CD8-positive, alpha-beta memory T cell (primary cell): ENCODE data around the gene PPIG. TPM values are rescaled to one million over a fixed set of nuclear protein-coding genes. Genes with fewer than 3 reads are reported as not detected.

Source experiments
- CTCF ChIA-PET: fragments of 350-600 bp; sonication (Branson Sonifier 250); formaldehyde crosslinking; loops from one replicate; lab custom pipeline; 2021; ENCODE audit warnings: antibody characterized with exemption; lab: Charles Lee
- POLR2A ChIA-PET: fragments of 350-600 bp; sonication (Branson Sonifier 250); formaldehyde crosslinking; loops from one replicate; lab custom pipeline; 2021; ENCODE audit warnings: antibody characterized with exemption; lab: Charles Lee
- DNase-seq, 5 donors: peaks; one replicate each; pipeline versions ENCODE4 v3.0.0 to v3.0.0-alpha.2; 2020 to 2022; ENCODE audit warnings: mixed read lengths in 1 of 5
- H3K27ac ChIP-seq: one replicate; pipeline ENCODE4 v1.7.0; 2013; ENCODE audit warnings: low read depth, mild to moderate bottlenecking, low read length, moderate library complexity
- H3K27me3 ChIP-seq: 2 replicates; pipeline ENCODE4 v1.7.0; 2013; ENCODE audit warnings: low read length, mild to moderate bottlenecking; ENCODE audit not compliant: insufficient read depth, poor library complexity, severe bottlenecking
- H3K36me3 ChIP-seq: 2 replicates; pipeline ENCODE4 v1.7.0; 2013; ENCODE audit warnings: mild to moderate bottlenecking, low read length, moderate library complexity; ENCODE audit not compliant: insufficient read depth
- H3K4me1 ChIP-seq: 2 replicates; pipeline ENCODE4 v1.7.0; 2013; ENCODE audit warnings: mild to moderate bottlenecking, low read length, moderate library complexity; ENCODE audit not compliant: insufficient read depth
- H3K4me3 ChIP-seq: 2 replicates; pipeline ENCODE4 v1.7.0; 2013; ENCODE audit warnings: mild to moderate bottlenecking, low read length
- H3K9me3 ChIP-seq: 2 replicates; pipeline ENCODE4 v1.7.0; 2013; ENCODE audit warnings: mild to moderate bottlenecking, low read length
- H3K27ac Mint-ChIP-seq, 8 donors: one replicate each; pipeline ENCODE4 v1.8.0; 2020 to 2021; ENCODE audit warnings: mixed read lengths in 8 of 8, mild to moderate bottlenecking in 6 of 8, inconsistent platforms in 3 of 8, moderate library complexity in 3 of 8
- H3K27me3 Mint-ChIP-seq, 2 donors: one replicate each; pipeline ENCODE4 v1.8.0; 2020 to 2021; ENCODE audit warnings: mixed read lengths in 2 of 2, mild to moderate bottlenecking in 1 of 2, moderate library complexity in 1 of 2
- H3K36me3 Mint-ChIP-seq, 3 donors: one replicate each; pipeline ENCODE4 v1.8.0; 2020 to 2021; ENCODE audit warnings: mixed read lengths in 3 of 3, inconsistent platforms in 1 of 3, mild to moderate bottlenecking in 1 of 3
- H3K4me1 Mint-ChIP-seq, 3 donors: one replicate each; pipeline ENCODE4 v1.8.0; 2020 to 2021; ENCODE audit warnings: mixed read lengths in 3 of 3, inconsistent platforms in 1 of 3, mild to moderate bottlenecking in 1 of 3
- H3K4me3 Mint-ChIP-seq, 7 donors: one replicate each; pipeline ENCODE4 v1.8.0; 2020 to 2021; ENCODE audit warnings: mixed read lengths in 7 of 7, mild to moderate bottlenecking in 6 of 7, moderate library complexity in 4 of 7, inconsistent platforms in 2 of 7
- H3K9me3 Mint-ChIP-seq, 5 donors: one replicate each; pipeline ENCODE4 v1.8.0; 2020 to 2022; ENCODE audit warnings: mixed read lengths in 5 of 5, mild to moderate bottlenecking in 3 of 5, moderate library complexity in 2 of 5, inconsistent platforms in 1 of 5
- polyA plus RNA-seq: library from polyadenylated mRNA; unstranded; fragments of 300-500 nt; fragmentation: Illumina TruSeq; gene quantifications from one replicate; pipeline ENCODE4 v1.2.3, GENCODE V29; 2021
- total RNA-seq, 2 experiments: library from RNA; stranded (reverse); gene quantifications; one replicate each; pipeline ENCODE4 v1.2.3, GENCODE V29; 2021

PPIG gene
- total and polyA plus RNA-seq, 3 experiments from 2014 or later = 60.7 to 87.2 (median 65.7) TPM

DNA sequence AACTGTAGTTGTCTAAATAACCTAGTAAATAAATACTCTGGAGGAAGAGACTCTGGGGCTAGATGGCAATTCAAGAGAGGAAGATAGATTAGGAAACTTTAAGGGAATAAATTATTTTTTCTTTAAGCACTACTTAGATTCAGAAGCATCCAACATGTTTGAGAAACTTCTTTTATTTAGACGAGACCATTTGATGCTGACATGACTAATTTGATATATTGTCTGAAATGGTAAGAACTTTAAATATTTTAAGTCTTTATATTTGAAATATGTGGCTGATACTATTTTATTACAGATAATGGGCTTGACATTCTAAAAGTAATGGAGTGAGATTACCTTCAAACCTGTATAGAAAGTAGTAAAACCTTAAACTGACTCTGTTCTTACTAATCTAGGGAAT is 36.4 kb downstream of the PPIG start:
- Mint-ChIP-seq H3K4me1 (peaks cover 43 to 56% (median 50%) of the 10 kb centered on the region in 3 donors), H3K36me3 (peaks cover 40 to 89% (median 50%) of the 10 kb centered on the region in 3 donors), H3K4me3 (no peak overlapping the region), H3K27me3 (no peaks in the 10 kb centered on the region), H3K27ac (peak overlapping the region in 2 of 8 donors; percentile 52 to 84), H3K9me3 (peaks cover 0 to 7% (median 2%) of the 10 kb centered on the region in 5 donors)
- ChIA-PET POLR2A (no interaction called here), CTCF (no interaction called here)
- Histone ChIP-seq H3K36me3 (peaks cover 15% of the 10 kb centered on the region), H3K27me3 (no peaks in the 10 kb centered on the region), H3K4me3 (no peak overlapping the region), H3K9me3 (no peaks in the 10 kb centered on the region), H3K4me1 (no peaks in the 10 kb centered on the region), H3K27ac (no peak overlapping the region)
- DNase-seq = no peak

DNA sequence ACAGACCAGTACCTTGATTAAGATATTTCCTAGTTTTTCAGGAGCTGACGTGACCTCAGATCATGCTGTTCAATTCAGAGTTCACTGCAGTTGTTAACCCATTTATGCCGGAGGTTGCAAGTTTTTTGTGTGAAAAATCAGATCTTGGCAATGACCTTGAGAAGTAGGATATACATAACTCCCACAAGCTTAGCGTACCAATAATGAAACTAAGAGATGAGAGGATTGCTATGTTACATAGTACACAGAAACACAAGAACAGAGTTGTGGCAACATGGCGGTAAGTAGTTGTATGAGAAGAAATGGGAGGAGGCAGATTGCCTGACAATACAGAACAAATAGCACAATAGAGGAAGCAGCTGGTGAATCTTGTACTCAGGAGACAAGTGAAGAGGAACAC is 39.1 kb downstream of the PPIG start:
- Mint-ChIP-seq H3K27ac (peak overlapping the region in 3 of 8 donors; percentile 2 to 44 (median 7)), H3K27me3 (no peaks in the 10 kb centered on the region), H3K4me1 (peaks cover 29 to 37% (median 30%) of the 10 kb centered on the region in 3 donors), H3K36me3 (peaks cover 16 to 82% (median 30%) of the 10 kb centered on the region in 3 donors), H3K4me3 (no peak overlapping the region), H3K9me3 (peaks cover 0 to 2% (median 0%) of the 10 kb centered on the region in 5 donors)
- Histone ChIP-seq H3K27ac (no peak overlapping the region), H3K9me3 (no peaks in the 10 kb centered on the region), H3K27me3 (no peaks in the 10 kb centered on the region), H3K36me3 (peaks cover 13% of the 10 kb centered on the region), H3K4me1 (no peaks in the 10 kb centered on the region), H3K4me3 (no peak overlapping the region)
- no peak for DNase-seq
- POLR2A ChIA-PET = no interaction called here
- CTCF ChIA-PET = no interaction called here

GRCh38 chr2:169625781-169626180 is 41.6 kb downstream of the PPIG start:
- H3K4me3 ChIP-seq = no peak overlapping the region
- Mint-ChIP-seq H3K4me1 (peaks cover 8 to 14% (median 11%) of the 10 kb centered on the region in 3 donors), H3K36me3 (peaks cover 0 to 74% (median 19%) of the 10 kb centered on the region in 3 donors), H3K9me3 (no peaks in the 10 kb centered on the region), H3K4me3 (no peak overlapping the region), H3K27me3 (no peaks in the 10 kb centered on the region), H3K27ac (peak overlapping the region in 2 of 8 donors; percentile 2 to 54)
- no peak overlapping the region for H3K27ac ChIP-seq
- H3K27me3 ChIP-seq = no peaks in the 10 kb centered on the region
- H3K9me3 ChIP-seq = no peaks in the 10 kb centered on the region
- DNase-seq = no peak
- H3K4me1 ChIP-seq = no peaks in the 10 kb centered on the region
- H3K36me3 ChIP-seq = peaks cover 19% of the 10 kb centered on the region
- CTCF ChIA-PET = no interaction called here
- POLR2A ChIA-PET = no interaction called here

DNA sequence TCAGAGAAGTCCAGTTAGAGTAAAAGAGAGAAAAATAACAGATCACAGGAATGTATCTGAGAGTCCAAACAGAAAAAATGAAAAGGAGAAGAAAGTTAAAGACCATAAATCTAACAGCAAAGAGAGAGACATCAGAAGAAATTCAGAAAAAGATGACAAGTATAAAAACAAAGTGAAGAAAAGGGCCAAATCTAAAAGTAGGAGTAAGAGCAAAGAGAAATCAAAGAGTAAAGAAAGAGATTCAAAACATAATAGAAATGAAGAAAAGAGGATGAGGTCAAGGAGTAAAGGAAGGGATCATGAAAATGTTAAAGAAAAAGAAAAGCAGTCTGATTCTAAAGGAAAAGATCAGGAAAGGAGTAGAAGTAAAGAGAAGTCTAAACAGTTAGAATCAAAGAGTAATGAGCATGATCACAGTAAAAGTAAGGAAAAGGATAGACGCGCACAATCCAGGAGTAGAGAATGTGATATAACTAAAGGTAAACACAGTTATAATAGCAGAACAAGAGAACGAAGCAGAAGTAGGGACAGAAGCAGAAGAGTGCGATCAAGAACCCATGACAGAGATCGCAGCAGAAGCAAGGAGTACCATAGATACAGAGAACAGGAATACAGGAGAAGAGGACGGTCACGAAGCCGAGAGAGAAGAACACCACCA is 52.4 kb downstream of the PPIG start:
- Histone ChIP-seq H3K4me3 (no peak overlapping the region), H3K27me3 (no peaks in the 10 kb centered on the region), H3K9me3 (no peaks in the 10 kb centered on the region), H3K36me3 (peaks cover 38% of the 10 kb centered on the region), H3K27ac (no peak overlapping the region), H3K4me1 (no peaks in the 10 kb centered on the region)
- H3K4me1 Mint-ChIP-seq = no peaks in the 10 kb centered on the region
- no peaks in the 10 kb centered on the region for H3K27me3 Mint-ChIP-seq
- ChIA-PET CTCF (interaction anchor here (0.6 kb wide), 1 partner anchor 28 kb away, joined by 4 read pairs; no protein-coding TSS in a partner anchor), POLR2A (no interaction called here)
- peaks cover 5 to 28% (median 15%) of the 10 kb centered on the region in 3 donors for H3K36me3 Mint-ChIP-seq
- no peaks in the 10 kb centered on the region for H3K9me3 Mint-ChIP-seq
- no peak for DNase-seq
- no peak overlapping the region for H3K27ac Mint-ChIP-seq
- no peak overlapping the region for H3K4me3 Mint-ChIP-seq

DNA sequence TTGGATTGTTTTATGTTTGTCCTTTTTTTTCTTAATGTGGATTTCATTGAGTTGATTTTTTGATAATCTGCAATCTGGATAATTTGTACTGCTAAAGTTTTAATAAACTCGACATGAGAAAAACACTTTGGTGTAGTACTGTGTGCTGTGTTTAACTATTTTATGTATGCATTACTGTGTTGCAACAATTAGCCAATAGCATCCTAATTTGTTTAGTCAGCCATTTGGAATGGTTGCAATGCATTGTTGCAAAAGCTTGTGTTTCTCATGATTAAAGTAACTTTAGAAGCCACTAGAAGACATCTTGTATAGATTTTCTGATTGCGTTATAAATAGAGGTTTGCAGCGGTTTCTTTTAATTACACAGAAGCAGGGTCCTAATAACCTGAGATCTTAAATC is 53.5 kb downstream of the PPIG start:
- Mint-ChIP-seq H3K27ac (no peak overlapping the region), H3K4me3 (no peak overlapping the region), H3K27me3 (no peaks in the 10 kb centered on the region), H3K36me3 (peaks cover 5 to 25% (median 15%) of the 10 kb centered on the region in 3 donors), H3K4me1 (no peaks in the 10 kb centered on the region), H3K9me3 (no peaks in the 10 kb centered on the region)
- Histone ChIP-seq H3K4me3 (no peak overlapping the region), H3K36me3 (peaks cover 32% of the 10 kb centered on the region), H3K4me1 (no peaks in the 10 kb centered on the region), H3K27me3 (no peaks in the 10 kb centered on the region), H3K9me3 (no peaks in the 10 kb centered on the region), H3K27ac (no peak overlapping the region)
- no peak for DNase-seq
- ChIA-PET POLR2A (no interaction called here), CTCF (no interaction called here)

DNA sequence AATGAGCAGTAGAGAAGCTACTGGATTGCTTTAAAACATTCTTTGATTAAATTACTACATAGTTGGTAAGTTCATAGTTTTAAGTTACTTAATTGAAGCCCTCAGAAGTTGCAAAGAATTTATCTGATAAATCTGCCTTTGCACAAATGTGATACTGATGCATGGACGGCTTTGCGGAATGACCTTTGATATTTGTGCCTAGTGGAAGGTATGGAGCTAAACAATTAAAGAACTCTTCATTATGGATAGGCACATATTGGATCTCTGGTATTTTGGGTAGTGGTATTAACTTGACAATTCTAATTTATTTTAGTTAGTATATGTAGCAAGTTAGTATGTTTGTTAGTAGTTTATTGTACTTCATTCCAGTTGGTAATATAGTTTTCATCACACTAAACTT is 56.0 kb downstream of the PPIG start:
- Histone ChIP-seq H3K36me3 (peaks cover 17% of the 10 kb centered on the region), H3K27me3 (no peaks in the 10 kb centered on the region), H3K4me1 (no peaks in the 10 kb centered on the region), H3K4me3 (no peak overlapping the region), H3K9me3 (no peaks in the 10 kb centered on the region), H3K27ac (no peak overlapping the region)
- H3K4me1 Mint-ChIP-seq = no peaks in the 10 kb centered on the region
- H3K4me3 Mint-ChIP-seq = no peak overlapping the region
- no peak for DNase-seq
- ChIA-PET POLR2A (no interaction called here), CTCF (no interaction called here)
- no peak overlapping the region for H3K27ac Mint-ChIP-seq
- peaks cover 0 to 20% (median 7%) of the 10 kb centered on the region in 3 donors for H3K36me3 Mint-ChIP-seq
- H3K9me3 Mint-ChIP-seq = no peaks in the 10 kb centered on the region
- no peaks in the 10 kb centered on the region for H3K27me3 Mint-ChIP-seq

DNA sequence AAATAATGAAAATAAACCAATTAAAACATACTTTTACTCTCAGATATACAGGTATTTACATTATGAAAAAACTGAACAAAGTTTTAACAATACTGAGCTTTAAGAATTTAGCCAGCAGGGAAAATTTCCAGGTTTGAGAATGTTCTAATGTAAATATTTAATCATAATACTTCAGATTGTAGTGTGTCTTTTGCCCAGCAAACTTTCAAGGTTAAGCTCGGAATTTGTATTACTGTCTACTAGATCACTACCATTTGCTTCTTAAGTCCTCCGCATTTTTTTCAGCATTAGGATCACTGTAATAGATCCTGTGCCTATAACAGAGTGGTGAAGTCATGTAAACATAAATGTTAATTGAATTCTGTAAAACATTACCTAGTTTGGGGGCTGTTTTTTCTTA is 57.3 kb downstream of the PPIG start:
- H3K27me3 Mint-ChIP-seq = no peaks in the 10 kb centered on the region
- Histone ChIP-seq H3K9me3 (no peaks in the 10 kb centered on the region), H3K27me3 (no peaks in the 10 kb centered on the region), H3K4me3 (no peak overlapping the region), H3K36me3 (peaks cover 5% of the 10 kb centered on the region), H3K4me1 (no peaks in the 10 kb centered on the region), H3K27ac (no peak overlapping the region)
- H3K27ac Mint-ChIP-seq = no peak overlapping the region
- H3K36me3 Mint-ChIP-seq = peaks cover 0 to 20% (median 7%) of the 10 kb centered on the region in 3 donors
- ChIA-PET POLR2A (no interaction called here), CTCF (interaction anchor here (1.2 kb wide), 1 partner anchor 26 kb away, joined by 3 read pairs; no protein-coding TSS in a partner anchor)
- no peaks in the 10 kb centered on the region for H3K9me3 Mint-ChIP-seq
- no peak overlapping the region for H3K4me3 Mint-ChIP-seq
- no peak for DNase-seq
- no peaks in the 10 kb centered on the region for H3K4me1 Mint-ChIP-seq

- peaks cover 0 to 1% of the 10 kb centered on the region in 2 donors for H3K27me3 Mint-ChIP-seq
Measured at GRCh38 chr2:169644173-169644572, 60.0 kb downstream of the PPIG start.

More at GRCh38 chr2:169644173-169644572, 60.0 kb downstream of the PPIG start:
- no peak overlapping the region for H3K4me3 ChIP-seq
- Mint-ChIP-seq H3K4me3 (no peak overlapping the region), H3K4me1 (no peaks in the 10 kb centered on the region), H3K9me3 (no peaks in the 10 kb centered on the region), H3K36me3 (peaks cover 0 to 12% (median 5%) of the 10 kb centered on the region in 3 donors), H3K27ac (no peak overlapping the region)
- no peaks in the 10 kb centered on the region for H3K9me3 ChIP-seq
- no peaks in the 10 kb centered on the region for H3K4me1 ChIP-seq
- H3K27ac ChIP-seq = no peak overlapping the region
- CTCF ChIA-PET = no interaction called here
- no peak for DNase-seq
- H3K27me3 ChIP-seq = no peaks in the 10 kb centered on the region
- no peaks in the 10 kb centered on the region for H3K36me3 ChIP-seq
- POLR2A ChIA-PET = interaction anchor here (0.6 to 0.7 kb wide), 2 partner anchors 180 to 206 kb away, joined by 4 to 6 read pairs; no protein-coding TSS in a partner anchor
